ENCODE results near the gene MRPL46.

The MRPL46 gene

GRCh38 chr15:88467073-88467934 is at the start of gene MRPL46, which contains the start of gene MRPS11:
Gene MRPL46, minus strand, starts transcription at chr15:88467388. Its CDS starts 11 bp downstream, at chr15:88467377.
Gene MRPS11, plus strand, starts transcription at chr15:88467708. Its CDS starts 10 bp downstream, at chr15:88467718.
- peak; percentile 92 for DNase-seq
- Mint-ChIP-seq H3K4me1 (peaks cover 24% of the 10 kb centered on the region), H3K9me3 (no peaks in the 10 kb centered on the region), H3K36me3 (peaks cover 20% of the 10 kb centered on the region), H3K27ac (peak within 1 kb of the TSS; percentile 96), H3K27me3 (no peaks in the 10 kb centered on the region), H3K4me3 (peak within 1 kb of the TSS; percentile 82)
- CTCF ChIA-PET: interaction anchor here (0.8 to 1.7 kb wide), 5 partner anchors 10 to 171 kb away, joined by 3 to 5 read pairs (median 5); partner anchors contain the start of gene ISG20

DNA sequence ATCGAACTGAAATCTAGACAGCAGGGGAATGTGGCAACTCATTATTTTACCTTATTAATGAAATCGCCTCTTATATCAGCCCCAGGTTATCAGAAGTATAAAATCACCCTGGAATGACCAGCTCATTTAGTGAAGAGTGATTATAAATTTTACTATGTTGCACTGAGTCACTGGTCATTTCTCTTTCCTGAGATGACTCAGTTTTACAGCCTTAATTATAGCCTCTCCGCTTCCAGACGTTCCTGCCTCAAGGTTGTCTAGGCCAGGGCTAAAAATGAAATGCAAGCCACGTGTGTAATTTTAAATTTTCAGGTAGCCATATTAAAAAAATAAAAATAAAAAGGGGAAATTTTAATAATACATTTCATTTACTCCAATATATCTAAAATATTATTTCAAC is 46.0 kb upstream of the MRPL46 start:
- H3K27me3 Mint-ChIP-seq: no peaks in the 10 kb centered on the region
- peaks cover 4% of the 10 kb centered on the region for H3K36me3 Mint-ChIP-seq
- CTCF ChIA-PET: no interaction called here
- no peaks in the 10 kb centered on the region for H3K9me3 Mint-ChIP-seq
- no peak for DNase-seq
- H3K27ac Mint-ChIP-seq: no peak overlapping the region
- H3K4me3 Mint-ChIP-seq: no peak overlapping the region
- H3K4me1 Mint-ChIP-seq: no peaks in the 10 kb centered on the region

- no peaks in the 10 kb centered on the region for H3K27me3 Mint-ChIP-seq
- no peaks in the 10 kb centered on the region for H3K4me1 Mint-ChIP-seq
- no peaks in the 10 kb centered on the region for H3K9me3 Mint-ChIP-seq
- H3K36me3 Mint-ChIP-seq: peaks cover 4% of the 10 kb centered on the region
- DNase-seq: no peak
- CTCF ChIA-PET: no interaction called here
- no peak overlapping the region for H3K27ac Mint-ChIP-seq
- H3K4me3 Mint-ChIP-seq: no peak overlapping the region
Observed at GRCh38 chr15:88512601-88513000, 45.4 kb upstream of the MRPL46 start.

DNA sequence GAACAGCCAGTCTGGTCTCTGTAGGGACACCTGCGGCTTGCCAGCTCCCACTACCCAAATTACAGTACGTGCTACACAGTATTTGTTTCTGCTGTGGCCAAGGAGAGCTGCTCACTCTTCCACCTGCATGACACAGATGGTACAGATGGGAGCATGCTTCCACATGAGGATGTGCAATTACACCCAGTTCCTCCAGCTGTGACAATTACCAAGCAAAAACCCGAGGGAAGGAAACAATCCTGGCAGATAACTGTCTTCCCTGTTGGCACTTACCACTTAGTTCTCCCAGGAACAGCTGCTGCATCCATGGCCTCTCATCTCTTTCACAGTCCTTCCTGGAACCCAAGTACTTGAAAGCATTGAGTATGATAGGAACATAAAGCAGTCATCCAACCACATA is 44.9 kb upstream of the MRPL46 start:
- Mint-ChIP-seq H3K27me3 (no peaks in the 10 kb centered on the region), H3K27ac (no peak overlapping the region), H3K36me3 (peaks cover 4% of the 10 kb centered on the region), H3K4me1 (no peaks in the 10 kb centered on the region), H3K4me3 (no peak overlapping the region), H3K9me3 (no peaks in the 10 kb centered on the region)
- CTCF ChIA-PET: no interaction called here
- no peak for DNase-seq

- H3K4me1 Mint-ChIP-seq: no peaks in the 10 kb centered on the region
- no peak for DNase-seq
- H3K9me3 Mint-ChIP-seq: no peaks in the 10 kb centered on the region
- no peaks in the 10 kb centered on the region for H3K27me3 Mint-ChIP-seq
- CTCF ChIA-PET: no interaction called here
- peaks cover 4% of the 10 kb centered on the region for H3K36me3 Mint-ChIP-seq
- no peak overlapping the region for H3K27ac Mint-ChIP-seq
- no peak overlapping the region for H3K4me3 Mint-ChIP-seq
Observed at GRCh38 chr15:88511161-88511560, 44.0 kb upstream of the MRPL46 start.

DNA sequence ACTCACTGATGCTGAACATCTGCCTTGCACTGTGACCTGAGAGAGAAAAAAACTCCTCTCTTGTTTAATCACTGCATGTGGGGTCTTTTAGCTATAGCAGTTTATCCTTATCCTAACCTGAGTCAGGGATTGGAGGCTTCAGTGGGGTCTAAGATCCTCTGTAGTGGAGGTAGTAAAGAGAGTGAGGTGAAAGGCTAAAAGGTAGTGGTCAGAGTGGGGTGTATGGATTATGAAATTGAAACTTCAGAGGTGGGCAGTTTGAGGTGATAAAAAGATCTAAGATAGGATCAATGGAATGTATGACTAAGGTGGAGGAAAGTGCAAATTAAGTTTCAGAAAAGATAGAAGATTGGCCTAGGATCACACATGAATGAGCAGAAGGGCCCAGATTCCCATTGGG is 42.8 kb upstream of the MRPL46 start:
- H3K27me3 Mint-ChIP-seq: no peaks in the 10 kb centered on the region
- CTCF ChIA-PET: no interaction called here
- H3K27ac Mint-ChIP-seq: no peak overlapping the region
- no peak overlapping the region for H3K4me3 Mint-ChIP-seq
- no peak for DNase-seq
- no peaks in the 10 kb centered on the region for H3K9me3 Mint-ChIP-seq
- H3K4me1 Mint-ChIP-seq: no peaks in the 10 kb centered on the region
- peaks cover 4% of the 10 kb centered on the region for H3K36me3 Mint-ChIP-seq

- no peaks in the 10 kb centered on the region for H3K9me3 Mint-ChIP-seq
- H3K36me3 Mint-ChIP-seq: peaks cover 4% of the 10 kb centered on the region
- H3K27me3 Mint-ChIP-seq: no peaks in the 10 kb centered on the region
- H3K4me3 Mint-ChIP-seq: no peak overlapping the region
- CTCF ChIA-PET: no interaction called here
- H3K4me1 Mint-ChIP-seq: no peaks in the 10 kb centered on the region
- no peak for DNase-seq
- H3K27ac Mint-ChIP-seq: no peak overlapping the region
Observed at GRCh38 chr15:88509321-88509720, 42.1 kb upstream of the MRPL46 start.

DNA sequence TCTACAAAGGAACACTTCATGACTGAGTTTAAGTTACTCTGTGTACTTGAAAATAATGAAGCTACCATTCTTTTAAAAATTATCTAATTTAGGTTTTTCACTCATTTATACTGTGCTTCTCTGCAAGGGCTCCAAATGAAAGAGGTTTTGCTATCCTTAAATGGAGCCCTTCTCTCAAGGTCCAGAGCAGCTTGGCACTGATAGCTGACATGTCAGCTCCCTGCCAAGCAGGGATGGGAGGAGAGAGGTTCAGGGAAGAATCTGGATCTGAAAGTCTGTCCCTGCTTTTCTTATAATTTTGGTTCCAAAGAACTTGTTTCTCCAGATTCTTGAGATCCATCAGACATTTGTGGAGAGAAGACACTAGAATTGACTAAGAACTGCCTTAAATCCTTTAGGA is 39.4 kb upstream of the MRPL46 start:
- Mint-ChIP-seq H3K4me1 (no peaks in the 10 kb centered on the region), H3K9me3 (no peaks in the 10 kb centered on the region), H3K27me3 (no peaks in the 10 kb centered on the region), H3K27ac (no peak overlapping the region), H3K36me3 (peaks cover 4% of the 10 kb centered on the region), H3K4me3 (no peak overlapping the region)
- DNase-seq: no peak
- CTCF ChIA-PET: no interaction called here

- H3K4me3 Mint-ChIP-seq: no peak overlapping the region
- H3K27ac Mint-ChIP-seq: no peak overlapping the region
- no peaks in the 10 kb centered on the region for H3K9me3 Mint-ChIP-seq
- CTCF ChIA-PET: no interaction called here
- no peaks in the 10 kb centered on the region for H3K36me3 Mint-ChIP-seq
- no peaks in the 10 kb centered on the region for H3K4me1 Mint-ChIP-seq
- no peak for DNase-seq
- H3K27me3 Mint-ChIP-seq: no peaks in the 10 kb centered on the region
Observed at GRCh38 chr15:88505721-88506120, 38.5 kb upstream of the MRPL46 start.

DNA sequence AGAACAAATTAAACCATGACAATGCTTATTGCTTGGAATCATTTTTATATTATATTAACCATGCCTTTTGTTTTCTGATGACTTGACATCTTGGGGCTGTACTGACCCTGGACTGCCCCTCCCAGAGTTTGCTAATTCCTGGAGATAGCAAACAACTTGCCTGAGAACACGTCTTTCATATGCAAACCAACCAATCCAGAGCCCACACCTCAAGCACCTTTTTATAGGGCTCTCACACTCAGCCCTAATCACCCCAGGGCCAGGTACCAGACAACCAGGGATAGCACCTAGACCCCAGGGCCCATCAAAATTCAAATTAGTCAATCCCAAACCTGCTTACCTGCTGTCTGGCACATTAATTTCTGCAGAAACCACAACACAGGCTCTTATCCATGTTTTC is 37.3 kb upstream of the MRPL46 start:
- Mint-ChIP-seq H3K4me1 (no peaks in the 10 kb centered on the region), H3K9me3 (no peaks in the 10 kb centered on the region), H3K27ac (no peak overlapping the region), H3K36me3 (no peaks in the 10 kb centered on the region), H3K4me3 (no peak overlapping the region), H3K27me3 (no peaks in the 10 kb centered on the region)
- no peak for DNase-seq
- CTCF ChIA-PET: no interaction called here

DNA sequence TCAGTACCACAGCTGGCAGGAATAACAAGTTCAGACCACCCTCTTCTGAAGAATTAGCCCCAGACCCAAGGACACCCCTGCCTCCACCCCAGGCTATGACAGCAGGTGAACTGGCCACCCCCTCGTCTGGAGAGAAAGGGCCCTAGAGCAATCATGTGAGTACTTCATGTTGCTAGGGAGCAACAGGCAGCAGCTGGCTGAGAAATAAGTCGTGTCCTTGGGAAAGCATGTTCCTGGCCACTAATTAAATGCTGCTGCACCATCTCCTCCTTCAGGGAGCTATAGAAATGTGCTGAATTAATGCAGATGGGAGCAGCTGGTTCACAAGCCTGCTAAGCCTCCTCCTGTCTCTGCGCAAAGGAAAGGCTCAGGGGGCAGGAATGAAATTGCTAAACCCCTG is 31.8 kb upstream of the MRPL46 start:
- no peaks in the 10 kb centered on the region for H3K36me3 Mint-ChIP-seq
- CTCF ChIA-PET: no interaction called here
- no peaks in the 10 kb centered on the region for H3K4me1 Mint-ChIP-seq

GRCh38 chr15:88497109-88497765 is 30.0 kb upstream of the MRPL46 start:
- Mint-ChIP-seq H3K4me1 (no peaks in the 10 kb centered on the region), H3K4me3 (no peak overlapping the region), H3K36me3 (no peaks in the 10 kb centered on the region), H3K9me3 (no peaks in the 10 kb centered on the region), H3K27ac (no peak overlapping the region), H3K27me3 (no peaks in the 10 kb centered on the region)
- DNase-seq: no peak
- CTCF ChIA-PET: no interaction called here

More for the DNA sequence above, 31.8 kb upstream of the MRPL46 start:
- DNase-seq: no peak
- no peaks in the 10 kb centered on the region for H3K9me3 Mint-ChIP-seq
- H3K4me3 Mint-ChIP-seq: no peak overlapping the region
- no peak overlapping the region for H3K27ac Mint-ChIP-seq
- no peaks in the 10 kb centered on the region for H3K27me3 Mint-ChIP-seq

GRCh38 chr15:88493844-88494243 is 26.7 kb upstream of the MRPL46 start:
- CTCF ChIA-PET: interaction anchor here (0.6 kb wide), 1 partner anchor 74 kb away, joined by 3 read pairs; no protein-coding TSS in a partner anchor
- no peaks in the 10 kb centered on the region for H3K36me3 Mint-ChIP-seq

DNA sequence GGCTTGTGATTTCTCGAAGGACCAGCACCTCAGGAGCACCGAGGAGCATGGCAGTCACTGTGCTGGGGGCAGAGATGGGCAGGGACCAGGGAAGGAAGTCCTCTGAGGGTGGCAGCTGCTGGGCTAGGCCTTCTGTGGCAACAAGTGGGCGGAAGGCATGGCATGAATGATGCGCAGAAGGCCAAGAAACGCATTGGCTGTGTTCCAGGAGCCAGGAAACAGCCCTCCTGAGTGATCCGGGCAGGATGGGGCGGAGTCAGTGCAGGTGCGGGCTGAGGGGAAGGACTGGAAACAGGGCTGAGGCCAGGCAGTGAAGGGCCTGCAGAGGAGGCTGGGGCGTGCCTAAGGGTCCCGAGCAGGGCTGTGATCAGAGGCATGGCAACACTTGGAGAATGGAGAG is 24.0 kb upstream of the MRPL46 start:
- Mint-ChIP-seq H3K27ac (no peak overlapping the region), H3K9me3 (no peaks in the 10 kb centered on the region), H3K4me1 (no peaks in the 10 kb centered on the region), H3K36me3 (no peaks in the 10 kb centered on the region), H3K4me3 (no peak overlapping the region), H3K27me3 (no peaks in the 10 kb centered on the region)
- CTCF ChIA-PET: no interaction called here
- no peak for DNase-seq

More at GRCh38 chr15:88493844-88494243, 26.7 kb upstream of the MRPL46 start:
- Mint-ChIP-seq H3K27me3 (no peaks in the 10 kb centered on the region), H3K4me1 (no peaks in the 10 kb centered on the region), H3K4me3 (no peak overlapping the region), H3K27ac (no peak overlapping the region), H3K9me3 (no peaks in the 10 kb centered on the region)
- DNase-seq: no peak

- no peaks in the 10 kb centered on the region for H3K4me1 Mint-ChIP-seq
- H3K9me3 Mint-ChIP-seq: no peaks in the 10 kb centered on the region
- CTCF ChIA-PET: no interaction called here
- H3K4me3 Mint-ChIP-seq: no peak overlapping the region
- H3K36me3 Mint-ChIP-seq: no peaks in the 10 kb centered on the region
- H3K27ac Mint-ChIP-seq: no peak overlapping the region
- H3K27me3 Mint-ChIP-seq: no peaks in the 10 kb centered on the region
- DNase-seq: no peak
Observed at GRCh38 chr15:88490036-88490435, 22.8 kb upstream of the MRPL46 start.

Measured in activated naive CD4-positive, alpha-beta T cell treated with anti-CD3 and anti-CD28 coated beads, Interleukin-2, amount 10 ng/mL, durations not matched to agents 7 days and 5 days (primary cell).